Tibial artery (tissue), 4 donors: ENCODE measurements around the gene PLAGL2.

Experiments used
- DNase-seq, 2 donors: peaks; one replicate each; pipeline ENCODE4 v3.0.0-alpha.2; 2019
- H3K27ac ChIP-seq, 2 donors: fragments of 200-600 bp; sonication (generic) in 1 of 2; 1 replicate in 1 of 2; 2 replicates in 1 of 2; pipeline ENCODE4 v1.5.1; 2018 to 2019; ENCODE audit warnings: mild to moderate bottlenecking in 1 of 2
- H3K27me3 ChIP-seq, 2 donors: fragments of 200-600 bp; sonication (generic) in 1 of 2; one replicate each; pipeline versions ENCODE4 v1.5.1 to v1.6.0; 2016 to 2019
- H3K36me3 ChIP-seq, 3 donors: fragments of 200-600 bp; sonication (generic) in 2 of 3; one replicate each; pipeline ENCODE4 v1.5.1; 2016 to 2019; ENCODE audit warnings: mild to moderate bottlenecking in 2 of 3
- H3K4me1 ChIP-seq, 4 donors: fragments of 200-600 bp; sonication (generic) in 2 of 4; 1 replicate in 3 of 4; 2 replicates in 1 of 4; pipeline ENCODE4 v1.5.1; 2016 to 2019
- H3K4me3 ChIP-seq, 2 donors: fragments of 200-600 bp; sonication (generic) in 1 of 2; 1 replicate in 1 of 2; 2 replicates in 1 of 2; pipeline ENCODE4 v1.5.1; 2018 to 2019; ENCODE audit warnings: mild to moderate bottlenecking in 2 of 2
- H3K9me3 ChIP-seq, 3 donors: fragments of 200-600 bp; sonication (generic) in 1 of 3; one replicate each; pipeline ENCODE4 v1.5.1; 2016 to 2019
- intact Hi-C: fragments of 100-400 bp; cut with DNase I; formaldehyde crosslinking; loops from one replicate; pipeline ENCODE4 v1.15.0; 2023; ENCODE audit warnings: low total_unique reads
- TF ChIP-seq, protein P1 (sequence below), 2 experiments: fragments of 200-600 bp in 1 of 2; fragments of 450-650 bp in 1 of 2; IDR thresholded peaks; one replicate each; pipeline ENCODE4 v1.5.1; 2017 to 2019; ENCODE audit warnings: antibody characterized with exemption in 2 of 2, mild to moderate bottlenecking in 1 of 2, moderate library complexity in 1 of 2

The PLAGL2 gene

DNA sequence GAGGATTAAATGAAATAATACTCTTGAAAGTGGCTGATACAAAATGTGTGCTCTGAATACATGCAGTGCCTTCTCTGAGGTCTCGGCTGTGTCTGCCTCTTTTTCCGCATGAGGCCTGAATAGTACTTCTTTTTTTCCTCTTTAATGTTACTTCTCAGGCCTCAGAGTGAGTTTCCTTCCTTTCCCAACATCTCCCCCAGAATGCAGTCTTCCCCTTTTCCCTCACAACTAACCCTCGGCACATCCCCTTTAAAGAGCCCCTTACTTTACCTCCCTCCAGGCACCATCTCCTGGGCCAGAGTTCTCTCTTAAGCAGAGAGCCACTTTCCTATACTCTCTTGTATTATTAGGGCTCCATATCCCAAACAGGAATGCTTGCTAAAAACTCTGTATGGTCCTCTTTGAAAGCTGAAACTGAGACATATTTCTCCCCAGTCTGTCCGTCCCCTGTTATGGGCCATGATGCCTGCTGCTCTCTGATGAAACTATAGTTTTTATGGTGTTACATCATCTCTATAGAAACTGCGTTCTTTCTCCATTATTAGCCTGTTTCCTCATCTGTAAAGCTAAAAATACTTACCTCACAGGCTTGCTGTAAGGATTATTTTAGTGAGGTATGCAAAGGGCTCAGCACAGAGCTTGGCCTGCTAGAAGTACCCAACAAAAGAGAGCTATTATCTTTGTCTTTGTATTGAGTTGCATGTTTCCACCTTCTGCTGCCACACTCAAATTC, 2.3 kb downstream of the PLAGL2 start:
- H3K9me3 ChIP-seq = no peaks in the 10 kb centered on the region
- no peaks in the 10 kb centered on the region for H3K27me3 ChIP-seq
- peaks cover 0 to 31% (median 23%) of the 10 kb centered on the region in 3 donors for H3K36me3 ChIP-seq
- DNase-seq = no peak
- intact Hi-C loops = loop anchor here (5.0 to 10.0 kb wide), 2 partner anchors 93 to 250 kb away; no protein-coding TSS in a partner anchor
- peak overlapping the region in 1 of 2 donors; percentile 78 for H3K27ac ChIP-seq
- H3K4me1 ChIP-seq = peaks cover 0 to 66% (median 48%) of the 10 kb centered on the region in 4 donors
- no peak overlapping the region for H3K4me3 ChIP-seq
- TF ChIP-seq, protein P1, sequence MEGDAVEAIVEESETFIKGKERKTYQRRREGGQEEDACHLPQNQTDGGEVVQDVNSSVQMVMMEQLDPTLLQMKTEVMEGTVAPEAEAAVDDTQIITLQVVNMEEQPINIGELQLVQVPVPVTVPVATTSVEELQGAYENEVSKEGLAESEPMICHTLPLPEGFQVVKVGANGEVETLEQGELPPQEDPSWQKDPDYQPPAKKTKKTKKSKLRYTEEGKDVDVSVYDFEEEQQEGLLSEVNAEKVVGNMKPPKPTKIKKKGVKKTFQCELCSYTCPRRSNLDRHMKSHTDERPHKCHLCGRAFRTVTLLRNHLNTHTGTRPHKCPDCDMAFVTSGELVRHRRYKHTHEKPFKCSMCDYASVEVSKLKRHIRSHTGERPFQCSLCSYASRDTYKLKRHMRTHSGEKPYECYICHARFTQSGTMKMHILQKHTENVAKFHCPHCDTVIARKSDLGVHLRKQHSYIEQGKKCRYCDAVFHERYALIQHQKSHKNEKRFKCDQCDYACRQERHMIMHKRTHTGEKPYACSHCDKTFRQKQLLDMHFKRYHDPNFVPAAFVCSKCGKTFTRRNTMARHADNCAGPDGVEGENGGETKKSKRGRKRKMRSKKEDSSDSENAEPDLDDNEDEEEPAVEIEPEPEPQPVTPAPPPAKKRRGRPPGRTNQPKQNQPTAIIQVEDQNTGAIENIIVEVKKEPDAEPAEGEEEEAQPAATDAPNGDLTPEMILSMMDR (IDR thresholded peaks at IDR 0.05) = no peak

DNA sequence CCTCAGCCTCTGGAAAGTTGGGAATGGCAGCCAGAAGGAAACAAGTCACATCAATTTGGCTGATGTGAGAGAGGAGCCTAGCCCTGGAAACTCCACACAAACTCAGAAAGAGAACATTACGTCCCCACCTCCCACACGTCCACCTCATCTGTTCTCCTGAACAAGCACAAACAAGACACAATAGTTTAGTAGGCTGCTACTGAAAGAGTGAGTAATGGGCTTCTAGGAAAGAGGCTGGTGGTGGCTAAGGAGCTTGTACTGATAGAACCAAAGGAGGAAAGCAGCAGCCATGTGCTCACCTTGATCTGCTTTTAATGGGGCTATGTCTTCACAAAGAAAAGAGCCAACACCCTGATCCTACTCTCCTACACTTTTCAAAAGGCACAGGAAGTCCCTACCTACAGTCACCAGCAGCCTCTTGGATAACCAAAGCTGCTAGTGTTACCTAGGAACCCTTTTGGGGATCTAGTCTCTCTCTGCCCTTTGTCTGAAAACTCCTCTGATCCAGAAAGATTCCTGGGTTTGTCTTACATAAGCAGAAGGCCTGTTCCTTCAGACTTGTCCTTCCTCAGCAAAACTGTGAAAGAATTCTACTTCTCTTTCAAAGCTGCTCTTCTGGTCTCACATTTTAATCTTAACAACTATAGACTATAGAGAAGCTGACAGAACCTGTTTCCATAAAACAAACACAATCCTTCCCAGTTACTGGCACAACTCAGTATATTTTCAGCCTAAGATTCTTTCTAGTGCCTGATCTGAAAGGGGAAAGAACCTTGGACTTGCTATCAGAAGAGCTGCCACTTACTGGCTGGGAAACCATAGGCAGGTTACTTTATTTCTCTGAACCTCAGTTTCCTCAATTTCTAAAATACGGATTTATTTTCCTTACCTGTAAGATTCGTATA, 3.1 kb downstream of the PLAGL2 start:
- H3K27me3 ChIP-seq = no peaks in the 10 kb centered on the region
- H3K9me3 ChIP-seq = no peaks in the 10 kb centered on the region
- H3K36me3 ChIP-seq = peaks cover 0 to 31% (median 23%) of the 10 kb centered on the region in 3 donors
- H3K4me3 ChIP-seq = no peak overlapping the region
- intact Hi-C loops = loop anchor here (5.0 to 10.0 kb wide), 2 partner anchors 92 to 250 kb away; no protein-coding TSS in a partner anchor
- H3K4me1 ChIP-seq = peaks cover 0 to 59% (median 46%) of the 10 kb centered on the region in 4 donors
- TF ChIP-seq, protein P1 (IDR thresholded peaks at IDR 0.05) = no peak
- no peak for DNase-seq
- peak overlapping the region in 1 of 2 donors; percentile 78 for H3K27ac ChIP-seq

DNA sequence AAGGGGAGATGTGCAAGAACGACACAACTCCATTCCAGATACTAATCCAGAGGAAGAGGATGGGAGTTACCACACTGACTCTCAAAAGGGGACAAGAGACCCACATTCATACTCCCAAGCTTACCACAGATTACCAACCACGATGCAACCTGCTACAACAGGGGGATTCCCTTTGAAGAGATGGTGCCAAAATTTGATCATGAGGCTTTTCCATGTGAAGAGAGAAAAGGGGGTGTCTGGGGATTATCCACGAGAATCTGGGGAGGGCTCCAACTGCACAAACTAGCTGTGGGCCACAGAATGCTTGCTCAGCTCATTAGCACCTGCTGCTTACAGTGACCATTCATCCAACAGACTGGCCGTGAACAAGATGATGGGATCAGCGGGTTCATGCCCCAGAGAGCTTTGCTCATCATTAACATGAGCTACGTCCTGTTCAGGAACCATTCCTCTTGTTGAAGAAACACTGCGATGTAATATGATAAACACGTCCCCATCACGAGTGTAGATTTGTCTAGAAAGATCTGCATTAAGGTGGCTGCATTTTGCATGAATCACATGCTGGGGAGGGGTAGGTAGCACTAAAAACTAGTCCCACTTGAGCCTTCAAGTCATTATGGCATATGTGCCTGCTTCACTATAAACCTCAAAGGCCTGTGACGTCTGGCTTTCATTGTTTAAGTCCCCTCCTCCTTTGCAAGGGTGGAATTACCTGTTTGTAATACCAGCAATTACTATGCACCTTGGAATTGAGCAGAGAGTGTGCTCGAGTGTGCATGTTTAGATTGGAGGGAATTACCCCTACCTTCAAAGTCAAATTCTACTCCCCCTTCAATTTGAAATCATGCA, 4.0 kb downstream of the PLAGL2 start:
- Histone ChIP-seq H3K27ac (no peak overlapping the region), H3K4me1 (peaks cover 0 to 50% (median 42%) of the 10 kb centered on the region in 4 donors)
- intact Hi-C loops = loop anchor here (10.0 kb wide), 1 partner anchor 251 kb away; no protein-coding TSS in a partner anchor

GRCh38 chr20:32201977-32202363, 5.6 kb downstream of the PLAGL2 start:
- no peaks in the 10 kb centered on the region for H3K9me3 ChIP-seq
- no peaks in the 10 kb centered on the region for H3K27me3 ChIP-seq
- H3K4me1 ChIP-seq = peaks cover 0 to 45% (median 37%) of the 10 kb centered on the region in 4 donors
- DNase-seq = no peak
- no peak overlapping the region for H3K4me3 ChIP-seq
- TF ChIP-seq, protein P1 (IDR thresholded peaks at IDR 0.05) = no peak
- H3K27ac ChIP-seq = no peak overlapping the region
- intact Hi-C loops = loop anchor here (10.0 kb wide), 1 partner anchor 253 kb away; no protein-coding TSS in a partner anchor
- peaks cover 21 to 54% (median 44%) of the 10 kb centered on the region in 3 donors for H3K36me3 ChIP-seq

More for the DNA sequence above, 4.0 kb downstream of the PLAGL2 start:
- Histone ChIP-seq H3K27me3 (no peaks in the 10 kb centered on the region), H3K4me3 (no peak overlapping the region), H3K36me3 (peaks cover 6 to 40% (median 31%) of the 10 kb centered on the region in 3 donors), H3K9me3 (no peaks in the 10 kb centered on the region)
- TF ChIP-seq, protein P1 (IDR thresholded peaks at IDR 0.05) = no peak
- DNase-seq = no peak
